ENCODE data around the gene TP73.
"Not testable (repeated sequence)": the region's sequence is repeated elsewhere in the genome, so short reads cannot be mapped to it uniquely, and the experiment has no call there.

The TP73 gene

GRCh38 chr1:3618881-3619671 lies 33.2 kb upstream of the TP73 start:
- DNase-seq = peak; percentile 70

- DNase-seq = no peak
Measured at GRCh38 chr1:3620708-3621107, 31.6 kb upstream of the TP73 start.

DNA sequence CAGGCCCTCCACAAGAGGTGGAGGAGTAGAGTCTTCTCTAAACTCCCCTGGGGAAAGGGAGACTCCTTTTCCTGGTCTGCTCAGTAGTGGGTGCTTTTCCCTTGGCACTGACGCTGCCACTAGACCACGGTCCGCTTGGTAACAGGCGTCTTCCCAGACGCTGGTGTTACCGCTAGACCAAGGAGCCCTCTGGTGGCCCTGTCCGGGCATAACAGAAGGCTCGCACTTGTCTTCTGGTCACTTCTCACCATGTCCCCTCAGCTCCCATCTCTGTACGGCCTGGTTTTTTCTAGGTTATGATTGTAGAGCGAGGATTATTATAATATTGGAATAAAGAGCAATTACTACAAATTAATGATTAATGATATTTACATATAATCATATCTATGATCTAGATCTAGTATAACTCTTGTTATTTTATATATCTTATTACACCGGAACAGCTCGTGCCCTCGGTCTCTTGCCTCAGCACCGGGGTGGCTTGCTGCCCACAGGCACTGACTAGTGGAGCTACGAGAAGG lies 31.1 kb upstream of the TP73 start:
- DNase-seq = not testable (repeated sequence)

- not testable (repeated sequence) for DNase-seq
Measured at GRCh38 chr1:3622102-3622501, 30.2 kb upstream of the TP73 start.

GRCh38 chr1:3623441-3624199 lies 28.7 kb upstream of the TP73 start:
- DNase-seq = no peak

DNA sequence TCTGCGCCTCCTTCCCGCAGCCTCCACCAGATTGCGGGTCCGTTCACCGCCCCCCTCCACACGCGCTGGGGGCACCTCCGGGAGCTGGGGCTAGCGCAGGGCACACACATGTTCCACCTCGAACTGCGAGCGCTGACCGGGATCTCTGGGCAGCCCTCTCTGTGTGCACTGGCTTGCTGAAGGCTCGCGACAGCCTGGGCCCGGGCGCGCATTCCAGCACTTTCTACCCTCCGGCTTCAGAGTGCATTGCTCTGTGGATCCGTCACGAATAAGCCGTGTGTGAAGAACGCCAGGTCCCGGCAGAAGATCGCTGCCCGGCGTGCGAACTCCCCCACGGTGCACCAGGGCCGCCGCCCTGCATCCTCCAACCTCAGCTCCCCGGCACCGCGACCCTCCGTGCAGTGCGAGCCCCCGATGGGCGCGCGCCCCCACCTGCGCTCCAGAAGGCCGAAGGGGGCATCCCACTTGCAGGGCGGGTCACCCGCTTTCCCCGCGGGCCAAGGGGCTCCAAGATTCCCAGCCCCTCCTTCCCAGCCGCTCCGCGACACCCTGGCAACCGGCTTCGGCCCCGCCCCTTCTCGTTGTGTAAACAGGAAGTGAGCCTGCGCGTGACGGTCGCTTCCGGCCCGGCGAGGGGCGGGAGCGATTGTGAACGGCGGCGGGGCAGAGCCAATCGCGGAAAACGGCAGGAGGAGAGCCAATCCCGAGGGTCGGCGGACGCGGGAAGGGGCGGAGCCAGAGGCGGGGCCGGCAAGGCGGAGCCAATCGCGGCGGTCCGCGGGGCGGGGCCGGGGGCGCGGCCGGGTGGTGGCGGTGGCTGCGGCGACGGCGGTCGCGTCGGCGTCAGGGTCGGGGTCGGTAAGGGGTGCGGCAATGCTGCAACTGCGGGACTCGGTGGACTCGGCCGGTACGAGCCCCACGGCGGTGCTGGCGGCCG lies 27.8 kb upstream of the TP73 start, which contains the start of gene TPRG1L:
TPRG1L (plus strand) TSS at position 816 of the 937 bp plus-strand sequence; CDS start at position 874, 58 bp downstream.
- DNase-seq = peak; percentile 98

- DNase-seq = peak; percentile 45
Measured at GRCh38 chr1:3625151-3625907, 27.0 kb upstream of the TP73 start.

- no peak for DNase-seq
Measured at GRCh38 chr1:3626025-3626424, 26.3 kb upstream of the TP73 start.

DNA sequence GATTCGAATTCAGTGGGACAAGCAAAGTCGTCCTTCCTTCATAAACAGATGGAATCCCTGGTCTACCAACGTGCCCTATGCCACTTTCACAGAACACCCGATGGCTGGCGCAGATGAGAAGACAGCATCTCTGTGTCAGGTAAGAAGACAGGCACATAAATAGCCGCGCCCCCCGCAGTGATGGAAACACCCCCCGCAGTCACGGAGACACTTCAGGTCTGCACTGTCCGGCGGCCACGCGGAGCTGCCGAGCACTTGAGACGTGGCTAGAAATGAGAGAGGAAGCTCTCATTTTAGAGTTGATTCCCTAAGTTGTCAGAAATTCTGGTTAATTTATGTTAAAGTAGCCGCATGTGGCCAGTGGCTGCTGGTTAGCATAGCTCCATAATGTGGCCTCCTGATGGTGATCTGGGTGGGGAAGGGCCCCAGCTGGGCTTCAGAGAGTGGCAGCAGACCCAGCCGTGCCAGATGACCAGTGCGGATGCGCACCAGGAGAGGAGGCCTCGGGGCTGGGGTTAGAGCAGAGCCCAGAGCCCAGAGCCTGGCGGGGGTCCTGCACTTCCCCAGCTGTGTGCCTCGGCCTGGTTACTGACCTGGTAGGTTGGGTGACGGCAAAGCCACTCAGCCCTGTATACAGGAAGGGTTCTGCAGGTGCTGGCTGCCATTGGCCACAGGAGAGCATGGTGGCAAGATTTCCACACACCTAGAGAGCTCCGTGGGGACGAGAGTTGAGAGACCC lies 24.6 kb upstream of the TP73 start:
- no peak for DNase-seq

DNA sequence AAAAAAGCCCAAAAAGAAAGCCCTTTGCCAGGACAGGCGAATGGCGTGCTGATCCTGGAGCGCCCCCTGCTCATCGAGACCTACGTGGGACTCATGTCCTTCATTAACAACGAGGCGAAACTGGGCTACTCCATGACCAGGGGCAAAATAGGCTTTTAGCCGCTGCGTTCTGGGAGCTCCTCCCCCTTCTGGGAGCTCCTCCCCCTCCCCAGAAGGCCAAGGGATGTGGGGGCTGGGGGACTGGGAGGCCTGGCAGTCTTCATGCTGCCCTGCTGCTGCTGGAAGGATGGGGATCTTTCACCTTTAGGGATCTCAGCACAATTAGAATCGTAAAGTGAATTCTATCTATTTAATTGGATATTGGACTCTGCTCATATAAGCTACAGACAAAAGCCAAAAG lies 23.9 kb upstream of the TP73 start:
- DNase-seq = no peak

DNA sequence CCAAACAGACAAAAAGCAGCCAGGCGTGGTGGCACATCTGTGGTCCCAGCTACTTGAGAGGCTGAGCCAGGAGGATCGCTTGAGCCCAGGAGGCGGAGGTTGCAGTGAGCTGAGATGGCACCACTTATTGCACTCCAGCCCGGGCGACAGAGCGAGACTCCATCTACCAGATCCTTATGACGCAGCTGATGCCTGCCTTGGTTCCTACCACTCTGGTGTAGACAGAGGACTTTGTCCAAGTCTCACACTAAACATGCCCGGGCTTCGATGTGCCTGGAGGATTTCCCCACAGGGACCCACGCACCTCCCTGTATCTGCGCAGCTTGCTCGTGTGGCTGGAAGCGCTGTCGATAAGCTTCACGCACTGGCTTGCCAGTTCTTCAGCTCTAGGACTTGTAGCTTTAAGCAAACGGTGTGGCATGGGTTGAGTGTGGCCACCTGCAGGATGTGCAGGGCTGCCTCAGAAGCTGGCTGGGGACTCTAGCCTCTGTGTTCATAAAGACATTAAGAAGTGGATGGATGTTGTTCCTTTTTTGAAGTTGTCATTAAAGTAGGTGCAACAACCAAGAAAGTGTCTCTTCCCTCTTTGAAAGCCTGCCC lies 22.7 kb upstream of the TP73 start:
- no peak for DNase-seq

DNA sequence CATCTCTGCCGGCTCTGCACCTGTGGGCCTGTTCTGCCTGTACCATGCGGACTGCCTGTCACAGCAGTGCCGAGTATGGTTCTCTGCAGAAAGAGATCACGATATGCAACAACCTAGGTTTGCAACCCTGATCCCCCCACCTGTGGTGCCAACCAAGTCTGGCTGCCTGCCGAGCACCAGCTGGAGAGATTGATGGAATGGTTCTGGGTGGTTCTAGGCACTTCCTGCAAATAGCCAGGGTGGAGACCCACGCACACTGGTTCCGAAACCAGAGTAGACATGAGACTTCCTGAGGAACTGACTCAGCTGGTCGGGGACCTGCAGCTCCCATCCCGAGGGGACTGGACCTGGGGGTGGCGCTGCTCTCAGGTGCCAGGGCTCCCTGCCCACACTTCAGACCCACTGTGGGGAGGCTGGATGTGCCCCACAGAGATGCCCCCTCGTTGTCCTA lies 22.1 kb upstream of the TP73 start:
- no peak for DNase-seq

DNA sequence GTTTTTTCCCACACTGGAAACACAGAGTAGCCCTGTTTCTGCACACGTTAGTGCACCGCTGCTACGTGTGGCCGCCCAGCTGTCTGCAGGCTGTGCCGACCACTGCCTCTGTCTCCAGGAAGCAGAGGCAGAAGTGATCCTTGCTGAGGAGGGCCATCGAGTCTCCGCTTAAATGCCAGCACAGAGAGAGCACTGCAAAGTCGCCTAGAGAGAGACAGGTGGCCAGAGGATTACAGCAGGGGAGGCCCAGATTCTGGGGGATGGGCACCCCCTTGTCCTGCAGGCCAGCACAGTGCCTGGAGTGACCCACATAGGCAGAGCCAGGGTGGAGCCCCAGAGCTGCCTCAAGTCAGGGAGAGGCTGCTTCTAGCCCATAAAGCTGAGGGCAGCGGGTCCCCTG lies 21.4 kb upstream of the TP73 start:
- no peak for DNase-seq

DNA sequence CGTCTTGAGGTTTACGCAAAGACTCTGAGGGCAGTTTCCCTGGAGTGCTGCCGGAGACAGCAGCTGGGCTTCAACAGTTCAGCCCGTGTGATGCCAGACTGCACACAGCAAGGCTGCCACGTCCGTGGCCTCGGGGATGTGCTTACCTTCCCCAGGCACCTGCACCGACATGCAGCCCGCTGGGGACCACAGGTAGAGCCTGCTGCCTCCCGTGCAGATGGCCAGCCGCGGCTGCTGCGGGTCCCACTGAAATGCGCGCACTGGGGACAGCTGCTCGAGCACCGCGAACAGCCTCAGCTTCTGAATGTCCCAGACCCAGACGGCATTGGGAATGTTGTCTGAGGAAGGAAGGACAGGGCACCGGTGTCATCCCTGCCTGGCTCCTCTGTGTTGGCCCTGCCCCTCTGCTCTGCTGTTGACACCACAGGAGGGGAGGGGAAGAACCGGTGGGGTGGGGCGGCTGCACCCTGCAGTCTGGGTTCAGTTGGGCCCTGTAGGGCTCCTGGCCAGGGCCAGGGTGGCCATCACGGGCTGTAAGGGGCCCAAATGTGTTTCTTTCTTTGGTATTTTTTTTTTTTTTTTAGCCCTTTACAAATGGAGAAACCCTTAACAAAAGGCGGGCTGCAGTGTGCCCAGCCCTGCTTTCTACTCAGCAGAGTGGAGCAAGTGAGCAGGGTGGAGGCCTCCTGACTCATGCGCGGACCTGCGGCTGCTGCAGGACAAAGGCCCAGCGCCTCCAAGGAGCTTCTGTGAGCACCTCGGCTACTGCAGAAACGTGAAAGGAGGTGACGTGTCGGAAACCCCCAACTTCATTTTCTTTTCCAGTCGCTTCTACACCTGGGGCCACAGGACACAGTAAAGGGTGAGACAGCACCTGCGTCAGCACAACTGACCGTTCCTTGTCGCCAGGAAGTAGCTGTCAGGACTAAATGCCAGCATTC lies 20.7 kb upstream of the TP73 start:
- DNase-seq = no peak

DNA sequence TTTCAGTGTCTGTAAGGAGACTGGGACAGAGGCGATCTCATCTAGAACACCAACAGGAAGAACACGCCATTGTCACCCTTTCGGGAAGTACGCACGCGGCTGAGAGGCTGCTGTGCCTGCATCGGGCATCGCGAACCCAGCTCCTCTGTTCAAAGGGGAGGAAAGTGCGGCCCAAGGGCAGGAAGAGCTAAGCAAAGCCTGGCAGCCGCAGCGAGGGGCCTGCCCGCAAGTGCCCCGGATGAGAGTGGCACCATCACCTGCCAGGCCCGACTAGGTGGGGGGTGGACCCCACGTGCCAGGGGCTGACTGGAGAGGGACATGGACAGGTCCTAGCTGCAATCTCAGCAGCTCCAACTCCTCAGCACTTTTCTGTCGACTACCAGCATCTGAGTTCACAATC lies 20.0 kb upstream of the TP73 start:
- no peak for DNase-seq

DNA sequence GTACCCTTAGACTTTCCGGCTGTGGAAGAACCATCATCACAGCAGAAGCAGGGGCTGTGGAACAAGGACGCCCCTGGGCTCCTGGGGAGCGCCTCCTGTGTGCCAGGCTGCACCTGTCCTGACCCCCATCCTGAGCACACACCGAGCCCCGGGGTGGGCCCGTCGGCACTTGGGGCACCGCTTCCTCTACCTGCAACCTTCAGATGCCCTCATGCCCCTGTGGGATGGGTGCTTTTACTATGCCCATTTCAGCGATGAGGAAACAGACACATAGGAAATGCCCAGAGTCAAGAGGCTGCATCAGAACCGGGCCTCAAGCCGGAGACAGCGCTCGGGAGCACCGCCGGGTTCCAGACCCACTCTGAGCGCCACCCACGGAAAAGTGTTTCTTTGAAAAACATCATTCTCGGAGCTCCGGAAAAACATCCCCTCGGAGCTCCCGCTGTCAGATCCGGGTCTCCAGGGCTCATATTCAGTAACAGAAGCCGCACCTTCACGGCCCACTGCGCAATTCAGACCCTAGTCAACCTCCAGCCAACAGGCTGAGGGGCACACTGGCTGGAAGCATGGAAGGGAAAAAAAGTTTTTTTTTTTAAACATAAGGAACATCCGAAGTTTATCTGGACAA lies 19.5 kb upstream of the TP73 start:
- DNase-seq = no peak

DNA sequence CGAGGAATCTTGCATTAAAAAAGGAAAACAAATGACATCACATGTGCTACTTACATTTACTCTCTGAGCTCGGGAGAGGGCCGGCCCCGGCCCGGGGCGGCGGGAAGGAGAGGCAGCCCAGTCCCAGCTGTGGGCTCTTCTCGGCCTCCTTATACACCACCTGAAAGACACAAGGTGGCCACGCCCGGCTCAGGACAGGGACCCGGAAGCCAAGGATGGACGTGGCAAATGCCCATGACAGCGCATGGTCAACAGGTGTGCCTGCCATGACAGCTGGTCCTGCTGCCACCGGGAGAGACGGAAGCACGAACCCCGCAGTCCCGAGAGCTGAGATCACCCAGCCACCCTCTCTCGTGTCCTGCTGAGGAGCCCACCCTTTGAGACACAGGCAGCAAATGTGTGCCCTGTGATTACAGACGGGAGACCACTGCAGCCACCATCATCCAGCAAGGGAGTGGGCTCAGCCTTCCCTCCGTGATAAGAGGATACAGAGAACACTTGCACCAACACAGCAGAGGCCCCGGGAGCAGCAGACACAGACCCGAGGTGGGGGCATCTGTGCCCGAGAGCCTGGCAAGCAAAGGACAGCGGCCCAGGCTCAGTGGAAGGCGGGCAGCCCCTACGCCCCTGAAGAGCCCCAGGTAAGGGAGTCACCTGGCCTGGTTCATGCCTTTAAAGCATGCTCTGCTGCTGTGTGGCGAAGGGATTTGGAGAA lies 18.8 kb upstream of the TP73 start:
- DNase-seq = no peak

DNA sequence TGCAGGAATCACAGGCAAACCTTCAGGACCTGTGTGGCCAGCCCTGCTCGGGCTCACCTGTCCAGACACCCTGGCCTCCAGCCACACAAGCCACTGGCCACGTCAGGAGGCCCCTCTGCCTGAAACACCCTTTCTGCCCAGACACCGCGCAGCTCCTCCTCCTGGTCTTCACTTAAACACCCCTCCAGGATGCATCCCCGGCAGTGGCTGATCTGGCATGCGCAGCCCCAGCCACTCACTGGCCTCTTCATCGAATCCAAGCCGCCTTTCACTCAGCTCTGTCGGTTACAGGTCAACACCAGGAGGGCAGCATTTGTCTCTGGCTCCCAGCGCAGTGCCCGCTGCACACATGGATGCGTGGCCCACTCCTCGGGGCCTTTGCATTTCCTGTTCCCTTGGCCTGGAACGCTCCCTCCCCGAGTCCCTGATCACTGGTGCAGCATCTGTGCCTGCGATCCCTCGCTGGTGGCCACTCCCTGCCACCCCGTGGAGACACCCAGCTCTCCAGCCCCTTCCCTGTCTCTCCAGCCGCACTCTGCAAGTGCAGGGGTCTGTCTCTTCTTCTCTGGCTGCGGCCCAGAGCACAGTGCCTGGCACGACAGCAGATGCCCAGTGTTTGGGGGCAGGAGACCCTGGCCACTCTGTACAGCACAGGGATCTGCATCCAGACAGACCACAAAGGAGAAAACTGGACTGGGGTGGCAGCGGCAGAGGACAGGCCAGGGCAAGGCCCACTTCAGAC lies 18.1 kb upstream of the TP73 start:
- no peak for DNase-seq
